Adrenal gland (tissue), 5 donors: ENCODE measurements around the gene KCNK3.

Experiments
- POLR2A ChIP-seq, 2 donors: fragments of 450-650 bp; IDR thresholded peaks; one replicate each; pipeline ENCODE4 v1.6.1; 2017; ENCODE audit warnings: antibody characterized with exemption in 2 of 2, mild to moderate bottlenecking in 2 of 2, moderate library complexity in 1 of 2
- TF ChIP-seq, protein P1 (sequence below), 6 experiments: fragments of 450-650 bp in 4 of 6; fragments of 200-600 bp in 2 of 6; sonication (generic) in 1 of 6; IDR thresholded peaks; 1 replicate in 5 of 6; 2 replicates in 1 of 6; pipeline versions ENCODE4 v1.5.1 to v1.8.0; 2016 to 2021; ENCODE audit warnings: antibody characterized with exemption in 6 of 6, mild to moderate bottlenecking in 2 of 6, moderate library complexity in 1 of 6
- donor health status: DM: no; HTN: no; CAD: no.

DNA sequence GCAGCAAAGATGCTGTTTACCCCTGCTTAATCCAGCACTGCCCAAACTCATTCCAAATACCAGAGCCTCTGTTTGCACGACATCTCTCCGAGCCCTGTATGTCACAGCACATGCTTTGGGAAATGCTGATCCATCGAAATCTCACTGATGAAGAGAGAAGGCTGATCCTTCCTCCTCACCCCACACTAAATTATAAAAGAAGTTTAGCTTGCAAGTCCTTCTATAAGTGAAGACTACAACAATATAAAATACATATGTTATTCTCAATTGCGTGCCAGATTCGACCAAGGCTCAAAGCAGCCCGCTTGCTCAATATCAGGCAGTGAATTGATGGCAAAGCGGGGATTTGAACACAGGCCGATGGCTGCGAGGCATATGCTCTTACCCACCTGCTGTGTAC lies 40.9 kb downstream of the KCNK3 start:
- TF ChIP-seq, protein P1, sequence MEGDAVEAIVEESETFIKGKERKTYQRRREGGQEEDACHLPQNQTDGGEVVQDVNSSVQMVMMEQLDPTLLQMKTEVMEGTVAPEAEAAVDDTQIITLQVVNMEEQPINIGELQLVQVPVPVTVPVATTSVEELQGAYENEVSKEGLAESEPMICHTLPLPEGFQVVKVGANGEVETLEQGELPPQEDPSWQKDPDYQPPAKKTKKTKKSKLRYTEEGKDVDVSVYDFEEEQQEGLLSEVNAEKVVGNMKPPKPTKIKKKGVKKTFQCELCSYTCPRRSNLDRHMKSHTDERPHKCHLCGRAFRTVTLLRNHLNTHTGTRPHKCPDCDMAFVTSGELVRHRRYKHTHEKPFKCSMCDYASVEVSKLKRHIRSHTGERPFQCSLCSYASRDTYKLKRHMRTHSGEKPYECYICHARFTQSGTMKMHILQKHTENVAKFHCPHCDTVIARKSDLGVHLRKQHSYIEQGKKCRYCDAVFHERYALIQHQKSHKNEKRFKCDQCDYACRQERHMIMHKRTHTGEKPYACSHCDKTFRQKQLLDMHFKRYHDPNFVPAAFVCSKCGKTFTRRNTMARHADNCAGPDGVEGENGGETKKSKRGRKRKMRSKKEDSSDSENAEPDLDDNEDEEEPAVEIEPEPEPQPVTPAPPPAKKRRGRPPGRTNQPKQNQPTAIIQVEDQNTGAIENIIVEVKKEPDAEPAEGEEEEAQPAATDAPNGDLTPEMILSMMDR (IDR thresholded peaks at IDR 0.05): no peak
- TF ChIP-seq POLR2A (IDR thresholded peaks at IDR 0.05): no peak
